Keratinocyte (primary cell): ENCODE results near the gene RNMT. TPM values are rescaled to one million over a fixed set of nuclear protein-coding genes. Genes with fewer than 3 reads are reported as not detected.

Experiments
- DNase-seq: peaks from one replicate; pipeline ENCODE4 v3.0.0-alpha.2; 2011; ENCODE audit warnings: low read depth, missing footprints, low spot score
- FAIRE-seq: peaks from 2 replicates; lab custom pipeline; 2011; peaks lifted over from hg19 to GRCh38; lab: Jason Lieb, UNC
- H2AFZ ChIP-seq: 2 replicates; pipeline ENCODE4 v1.6.0; 2012; ENCODE audit warnings: low read length, control low read depth, inconsistent platforms; ENCODE audit not compliant: control insufficient read depth
- H3K27ac ChIP-seq: 2 replicates; pipeline ENCODE4 v1.5.1; 2011; ENCODE audit warnings: low read length; ENCODE audit not compliant: control insufficient read depth, insufficient read depth
- H3K27me3 ChIP-seq: 3 replicates; pipeline ENCODE4 v1.6.0; 2011; ENCODE audit warnings: low read length; ENCODE audit not compliant: control insufficient read depth, insufficient read depth; ENCODE audit errors: extremely low read depth
- H3K36me3 ChIP-seq, 2 experiments: 2 replicates in 1 of 2; 3 replicates in 1 of 2; pipeline ENCODE4 v1.5.1; 2011; ENCODE audit warnings: low read length in 2 of 2, mild to moderate bottlenecking in 1 of 2; ENCODE audit not compliant: control insufficient read depth in 2 of 2, insufficient read depth in 2 of 2; ENCODE audit errors: extremely low read depth in 1 of 2
- H3K4me1 ChIP-seq: 3 replicates; pipeline ENCODE4 v1.5.1; 2011; ENCODE audit warnings: low read length; ENCODE audit not compliant: control insufficient read depth, insufficient read depth; ENCODE audit errors: extremely low read depth
- H3K4me2 ChIP-seq: 3 replicates; pipeline ENCODE4 v1.6.0; 2011; ENCODE audit warnings: low read depth, low read length; ENCODE audit not compliant: control insufficient read depth, insufficient read depth; ENCODE audit errors: extremely low read depth
- H3K4me3 ChIP-seq, 3 experiments: fragments of 200-600 bp in 1 of 3; sonication (generic) in 1 of 3; 2 replicates in 2 of 3; 3 replicates in 1 of 3; pipeline ENCODE4 v1.5.1; 2011 to 2016; ENCODE audit warnings: low read length in 3 of 3, mild to moderate bottlenecking in 3 of 3, control low read depth in 2 of 3, inconsistent platforms in 1 of 3, low read depth in 1 of 3, mixed read lengths in 1 of 3, mixed run types in 1 of 3, moderate library complexity in 1 of 3; ENCODE audit not compliant: control insufficient read depth in 2 of 3, insufficient read depth in 2 of 3; ENCODE audit errors: extremely low read depth in 1 of 3
- H3K79me2 ChIP-seq: 2 replicates; pipeline ENCODE4 v1.6.0; 2012; ENCODE audit warnings: low read length; ENCODE audit not compliant: control insufficient read depth, insufficient read depth
- H3K9ac ChIP-seq: 3 replicates; pipeline ENCODE4 v1.6.0; 2011; ENCODE audit warnings: low read length; ENCODE audit not compliant: control insufficient read depth, insufficient read depth; ENCODE audit errors: extremely low read depth
- H3K9me1 ChIP-seq: 3 replicates; pipeline ENCODE4 v1.6.0; 2011; ENCODE audit warnings: low read length; ENCODE audit not compliant: control insufficient read depth, insufficient read depth; ENCODE audit errors: extremely low read depth
- H3K9me3 ChIP-seq: 2 replicates; pipeline ENCODE4 v1.5.1; 2012; ENCODE audit warnings: low read depth, low read length; ENCODE audit not compliant: control insufficient read depth
- H4K20me1 ChIP-seq: 3 replicates; pipeline ENCODE4 v1.6.0; 2011; ENCODE audit warnings: low read length; ENCODE audit not compliant: control insufficient read depth, insufficient read depth; ENCODE audit errors: extremely low read depth
- EZH2 ChIP-seq: IDR thresholded peaks from one replicate; pipeline ENCODE4 v1.6.1; 2012; ENCODE audit warnings: inconsistent platforms, mild to moderate bottlenecking, low read length, moderate library complexity
- dilution Hi-C: fragments of 300-500 bp; cut with MboI; formaldehyde crosslinking; loops from one replicate; pipeline ENCODE4 v1.7.0; 2020; ENCODE audit warnings: low sequenced_read_pairs; ENCODE audit not compliant: extremely low pct_ligation_motif_present
- polyA plus RNA-seq, 5 experiments: library from polyadenylated mRNA; depleted of rRNA in 3 of 5; stranded (reverse) in 3 of 5; stranded (forward) in 1 of 5; unstranded in 1 of 5; fragments of >200 nt; gene quantifications; 1 replicate in 1 of 5; 2 replicates in 3 of 5; 3 replicates in 1 of 5; pipeline versions ENCODE4 v1.2.1 to v1.2.3, GENCODE V29; 2011 to 2012; ENCODE audit warnings: missing spikeins in 2 of 5, low read depth in 1 of 5, low replicate concordance in 1 of 5
- TF ChIP-seq, protein P1 (sequence below), 3 experiments: IDR thresholded peaks in 1 of 3; conservative IDR thresholded peaks in 1 of 3; optimal IDR thresholded peaks in 1 of 3; 2 replicates in 2 of 3; 3 replicates in 1 of 3; pipeline versions ENCODE3 to v1.5.1; 2011; ENCODE audit warnings: low read length in 3 of 3, mild to moderate bottlenecking in 3 of 3, moderate library complexity in 2 of 3, control low read depth in 1 of 3, inconsistent platforms in 1 of 3; ENCODE audit not compliant: insufficient read depth in 2 of 3; ENCODE audit errors: extremely low read depth in 1 of 3

The RNMT gene
- polyA plus RNA-seq, 1 donor (not counting 4 experiments of a cell fraction or from before 2014, with no cell fraction given), result 22.6 TPM

- H3K4me2 ChIP-seq, result no peak overlapping the region
- H3K9me3 ChIP-seq, result no peaks in the 10 kb centered on the region
- H2AFZ ChIP-seq, result no peak overlapping the region
- dilution Hi-C loops, result no loop called here
- peak; percentile 68 for FAIRE-seq
- peaks cover 3% of the 10 kb centered on the region for H3K4me1 ChIP-seq
- H3K4me3 ChIP-seq, result no peak overlapping the region
- H3K36me3 ChIP-seq, result peaks cover 0 to 4% of the 10 kb centered on the region in 2 experiments
- no peaks in the 10 kb centered on the region for H4K20me1 ChIP-seq
- no peak overlapping the region for H3K27ac ChIP-seq
- TF ChIP-seq, protein P1, sequence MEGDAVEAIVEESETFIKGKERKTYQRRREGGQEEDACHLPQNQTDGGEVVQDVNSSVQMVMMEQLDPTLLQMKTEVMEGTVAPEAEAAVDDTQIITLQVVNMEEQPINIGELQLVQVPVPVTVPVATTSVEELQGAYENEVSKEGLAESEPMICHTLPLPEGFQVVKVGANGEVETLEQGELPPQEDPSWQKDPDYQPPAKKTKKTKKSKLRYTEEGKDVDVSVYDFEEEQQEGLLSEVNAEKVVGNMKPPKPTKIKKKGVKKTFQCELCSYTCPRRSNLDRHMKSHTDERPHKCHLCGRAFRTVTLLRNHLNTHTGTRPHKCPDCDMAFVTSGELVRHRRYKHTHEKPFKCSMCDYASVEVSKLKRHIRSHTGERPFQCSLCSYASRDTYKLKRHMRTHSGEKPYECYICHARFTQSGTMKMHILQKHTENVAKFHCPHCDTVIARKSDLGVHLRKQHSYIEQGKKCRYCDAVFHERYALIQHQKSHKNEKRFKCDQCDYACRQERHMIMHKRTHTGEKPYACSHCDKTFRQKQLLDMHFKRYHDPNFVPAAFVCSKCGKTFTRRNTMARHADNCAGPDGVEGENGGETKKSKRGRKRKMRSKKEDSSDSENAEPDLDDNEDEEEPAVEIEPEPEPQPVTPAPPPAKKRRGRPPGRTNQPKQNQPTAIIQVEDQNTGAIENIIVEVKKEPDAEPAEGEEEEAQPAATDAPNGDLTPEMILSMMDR (optimal IDR thresholded peaks at IDR 0.05 in 1 of 3, IDR thresholded peaks at IDR 0.05 in 1 of 3, conservative IDR thresholded peaks at IDR 0.05 in 1 of 3; ENCODE audit: extremely low read depth in 1 of 3, insufficient read depth in 2 of 3, low read length in 3 of 3), result no peak
- no peak for DNase-seq
- H3K9ac ChIP-seq, result no peak overlapping the region
- no peaks in the 10 kb centered on the region for H3K9me1 ChIP-seq
- peaks cover 52% of the 10 kb centered on the region for H3K79me2 ChIP-seq
- H3K27me3 ChIP-seq, result no peaks in the 10 kb centered on the region
Observed at GRCh38 chr18:13730481-13730880, 4.0 kb downstream of the RNMT start.

- peaks cover 5% of the 10 kb centered on the region for H3K79me2 ChIP-seq
- no peak for FAIRE-seq
- TF ChIP-seq, protein P1 (optimal IDR thresholded peaks at IDR 0.05 in 1 of 3, IDR thresholded peaks at IDR 0.05 in 1 of 3, conservative IDR thresholded peaks at IDR 0.05 in 1 of 3; ENCODE audit: extremely low read depth in 1 of 3, insufficient read depth in 2 of 3, low read length in 3 of 3), result no peak
- TF ChIP-seq EZH2, result no peak
Observed at GRCh38 chr18:13735681-13736080, 9.2 kb downstream of the RNMT start.

More at GRCh38 chr18:13735681-13736080, 9.2 kb downstream of the RNMT start:
- Histone ChIP-seq H2AFZ (no peak overlapping the region), H3K4me2 (no peak overlapping the region), H3K9ac (no peak overlapping the region), H3K4me3 (no peak overlapping the region), H3K9me1 (no peaks in the 10 kb centered on the region), H3K9me3 (no peaks in the 10 kb centered on the region), H4K20me1 (no peaks in the 10 kb centered on the region), H3K27me3 (no peaks in the 10 kb centered on the region), H3K27ac (no peak overlapping the region), H3K4me1 (no peaks in the 10 kb centered on the region), H3K36me3 (peaks cover 12 to 15% of the 10 kb centered on the region in 2 experiments)
- dilution Hi-C loops, result no loop called here
- no peak for DNase-seq
